GM12878 (cell line): ENCODE data around the gene XRN2. TPM values are rescaled to one million over a fixed set of nuclear protein-coding genes. Genes with fewer than 3 reads are reported as not detected.

Experiments used
- BRCA1 ChIP-seq: IDR thresholded peaks from 2 replicates; pipeline ENCODE4 v1.6.1; 2011; ENCODE audit warnings: low read depth, low read length, improper control_type of control experiment
- CHD1 ChIP-seq: IDR thresholded peaks from 2 replicates; pipeline ENCODE4 v1.6.1; 2012; ENCODE audit warnings: low read depth, low read length, improper control_type of control experiment
- FOXK2 ChIP-seq: fragments of 450-650 bp; IDR thresholded peaks from 2 replicates; pipeline ENCODE4 v1.6.1; 2017; ENCODE audit warnings: mild to moderate bottlenecking, moderate library complexity
- IKZF2 ChIP-seq, 2 experiments: fragments of 450-650 bp; IDR thresholded peaks; 2 replicates each; pipeline ENCODE4 v1.6.1; 2017; ENCODE audit warnings: mild to moderate bottlenecking in 2 of 2, moderate library complexity in 2 of 2
- LARP7 ChIP-seq: fragments of 450-650 bp; IDR thresholded peaks from 2 replicates; pipeline ENCODE4 v1.6.1; 2017; ENCODE audit warnings: mild to moderate bottlenecking
- MYB ChIP-seq: fragments of 150-350 bp; IDR thresholded peaks from 2 replicates; pipeline ENCODE4 v1.6.1; 2014; ENCODE audit warnings: mild to moderate bottlenecking, low read depth, low read length, borderline replicate concordance
- MYC ChIP-seq: IDR thresholded peaks from 2 replicates; pipeline ENCODE4 v1.6.1; 2011; ENCODE audit warnings: mild to moderate bottlenecking, low read length, moderate library complexity, inconsistent platforms; ENCODE audit not compliant: insufficient read depth, insufficient replicate concordance, insufficient read length, severe bottlenecking
- NBN ChIP-seq: fragments of 450-650 bp; IDR thresholded peaks from 2 replicates; pipeline ENCODE4 v1.6.1; 2016
- NFIC ChIP-seq: IDR thresholded peaks from 2 replicates; pipeline ENCODE4 v1.6.1; 2012; ENCODE audit warnings: low read depth, mild to moderate bottlenecking, inconsistent platforms, low read length, moderate library complexity
- PAX8 ChIP-seq: fragments of 450-650 bp; IDR thresholded peaks from 2 replicates; pipeline ENCODE4 v1.6.1; 2017; ENCODE audit warnings: mild to moderate bottlenecking, moderate library complexity
- PML ChIP-seq: IDR thresholded peaks from 2 replicates; pipeline ENCODE4 v1.6.1; 2012; ENCODE audit warnings: low read length, inconsistent platforms
- SIN3A ChIP-seq: IDR thresholded peaks from 2 replicates; pipeline ENCODE4 v1.6.1; 2012; ENCODE audit warnings: low read depth, low read length, improper control_type of control experiment
- SMAD1 ChIP-seq: fragments of 450-650 bp; IDR thresholded peaks from 2 replicates; pipeline ENCODE4 v1.6.1; 2018; ENCODE audit warnings: mild to moderate bottlenecking, low read depth; ENCODE audit not compliant: partially characterized antibody
- SMAD5 ChIP-seq: IDR thresholded peaks from 2 replicates; pipeline ENCODE4 v1.6.1; 2016; ENCODE audit warnings: antibody characterized with exemption, low read depth
- SP1 ChIP-seq: IDR thresholded peaks from one replicate; pipeline ENCODE4 v1.6.1; 2011; ENCODE audit warnings: low read depth, low read length
- SREBF1 ChIP-seq: IDR thresholded peaks from 2 replicates; pipeline ENCODE4 v1.6.1; 2012; ENCODE audit warnings: mild to moderate bottlenecking, low read length
- ZSCAN29 ChIP-seq: fragments of 450-650 bp; IDR thresholded peaks from 2 replicates; pipeline ENCODE4 v1.6.1; 2017; ENCODE audit warnings: mild to moderate bottlenecking, moderate library complexity
- polyA plus RNA-seq, 11 experiments: library from polyadenylated mRNA; depleted of rRNA in 4 of 11; unstranded in 6 of 11; stranded (reverse) in 5 of 11; fragments of >200 nt; fragmentation: Nextera tagmentation in 4 of 11; fragmentation: Illumina TruSeq in 1 of 11; extraction: Ambion mirVana in 4 of 11; extraction: Trizol in 1 of 11; gene quantifications; 1 replicate in 1 of 11; 2 replicates in 10 of 11; pipeline versions ENCODE4 v1.2.1 to v1.2.3, GENCODE V29; 2011 to 2016; ENCODE audit warnings: inconsistent platforms in 2 of 11, missing spikeins in 2 of 11, low read depth in 1 of 11
- total RNA-seq, 4 experiments: library from RNA; depleted of rRNA in 3 of 4; stranded (reverse); fragments of >200 nt in 3 of 4; fragmentation: Illumina TruSeq in 1 of 4; extraction: Trizol in 1 of 4; gene quantifications; 2 replicates each; pipeline versions ENCODE4 v1.2.1 to v1.2.3, GENCODE V29; 2013 to 2021
- TF ChIP-seq, protein P1 (sequence below): fragments of 450-650 bp; IDR thresholded peaks from 2 replicates; pipeline ENCODE4 v1.6.1; 2016; ENCODE audit warnings: mild to moderate bottlenecking
- TF ChIP-seq, protein P2 (sequence below): IDR thresholded peaks from 2 replicates; pipeline ENCODE4 v1.6.1; 2011; ENCODE audit warnings: borderline replicate concordance, low read depth, mild to moderate bottlenecking, moderate library complexity, mixed read lengths, low read length; ENCODE audit not compliant: insufficient read depth; ENCODE audit errors: extremely low read length
- TF ChIP-seq, protein P3 (sequence below): IDR thresholded peaks from 2 replicates; pipeline ENCODE4 v1.6.1; 2012; ENCODE audit warnings: improper control_type of control experiment, low read depth, low read length; ENCODE audit not compliant: insufficient replicate concordance
- TF ChIP-seq, protein P4 (sequence below): fragments of 150-350 bp; IDR thresholded peaks from 2 replicates; pipeline ENCODE4 v1.6.1; 2014; ENCODE audit warnings: mild to moderate bottlenecking, low read depth, low read length

Gene XRN2
- total and polyA plus RNA-seq, 10 of the 15 experiments (the other 5 are each of a cell fraction or from before 2014, with no cell fraction given) = 59.7 to 97.8 (median 75.6) TPM

DNA sequence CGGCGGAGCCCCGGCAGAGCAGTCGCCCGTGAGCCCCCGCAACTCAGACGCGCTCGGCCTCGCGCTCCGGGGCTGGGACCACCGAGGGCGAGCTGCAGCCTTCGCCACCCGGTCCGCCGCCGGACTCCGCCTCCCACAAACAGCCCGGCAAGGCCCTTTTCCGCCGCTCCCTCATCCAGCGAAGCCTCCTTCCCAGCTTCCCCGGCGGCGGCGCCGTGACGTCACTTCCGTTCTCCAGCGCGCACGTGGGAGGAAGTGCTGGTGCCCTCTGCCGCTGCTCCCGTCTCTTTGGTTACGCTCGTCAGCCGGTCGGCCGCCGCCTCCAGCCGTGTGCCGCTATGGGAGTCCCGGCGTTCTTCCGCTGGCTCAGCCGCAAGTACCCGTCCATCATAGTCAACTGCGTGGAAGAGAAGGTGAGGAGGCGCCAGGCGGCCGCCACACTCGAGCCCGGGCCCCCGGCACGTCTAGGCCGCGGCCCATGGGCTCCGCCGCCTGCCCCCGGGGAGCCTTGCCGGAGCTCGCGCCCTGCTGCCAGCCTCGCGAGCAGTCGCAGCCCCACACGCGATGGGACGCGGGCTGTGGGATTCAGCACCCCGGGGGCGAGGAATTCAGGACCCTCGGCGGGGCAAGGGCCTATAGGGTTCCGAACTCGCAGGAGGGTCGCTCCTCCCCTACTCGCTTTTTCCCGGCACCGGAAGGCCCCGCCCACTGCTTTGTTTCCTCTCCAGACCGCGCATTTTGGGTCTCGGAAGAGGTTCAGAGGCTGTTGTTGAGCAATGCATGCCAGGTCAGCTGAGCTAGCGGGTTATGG lies at the start of gene XRN2 (continued):
- TF ChIP-seq, protein P1, sequence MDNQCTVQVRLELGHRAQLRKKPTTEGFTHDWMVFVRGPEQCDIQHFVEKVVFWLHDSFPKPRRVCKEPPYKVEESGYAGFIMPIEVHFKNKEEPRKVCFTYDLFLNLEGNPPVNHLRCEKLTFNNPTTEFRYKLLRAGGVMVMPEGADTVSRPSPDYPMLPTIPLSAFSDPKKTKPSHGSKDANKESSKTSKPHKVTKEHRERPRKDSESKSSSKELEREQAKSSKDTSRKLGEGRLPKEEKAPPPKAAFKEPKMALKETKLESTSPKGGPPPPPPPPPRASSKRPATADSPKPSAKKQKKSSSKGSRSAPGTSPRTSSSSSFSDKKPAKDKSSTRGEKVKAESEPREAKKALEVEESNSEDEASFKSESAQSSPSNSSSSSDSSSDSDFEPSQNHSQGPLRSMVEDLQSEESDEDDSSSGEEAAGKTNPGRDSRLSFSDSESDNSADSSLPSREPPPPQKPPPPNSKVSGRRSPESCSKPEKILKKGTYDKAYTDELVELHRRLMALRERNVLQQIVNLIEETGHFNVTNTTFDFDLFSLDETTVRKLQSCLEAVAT = 0 out of 2 replicates have a peak, but pooled peaks have one; percentile 9
- TF ChIP-seq LARP7 (peak; percentile 90), NFIC (no peak), BRCA1 (no peak), MYC (peak; percentile 17), SMAD1 (no peak), MYB (no peak), FOXK2 (peak; percentile 28), SREBF1 (no peak), SP1 (no peak), SMAD5 (peak; percentile 85; the same call in 1 of the 2 replicates), SIN3A (peak; percentile 95), CHD1 (no peak), PAX8 (no peak), PML (peak; percentile 75; the same call in 1 of the 2 replicates), ZSCAN29 (no peak), IKZF2 (IDR thresholded peaks at IDR 0.05) (peak in 1 of 2 experiments; percentile 44; a peak in 2 of 4 replicates), NBN (peak; percentile 99)
- TF ChIP-seq, protein P2, sequence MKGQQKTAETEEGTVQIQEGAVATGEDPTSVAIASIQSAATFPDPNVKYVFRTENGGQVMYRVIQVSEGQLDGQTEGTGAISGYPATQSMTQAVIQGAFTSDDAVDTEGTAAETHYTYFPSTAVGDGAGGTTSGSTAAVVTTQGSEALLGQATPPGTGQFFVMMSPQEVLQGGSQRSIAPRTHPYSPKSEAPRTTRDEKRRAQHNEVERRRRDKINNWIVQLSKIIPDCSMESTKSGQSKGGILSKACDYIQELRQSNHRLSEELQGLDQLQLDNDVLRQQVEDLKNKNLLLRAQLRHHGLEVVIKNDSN = peak; percentile 91
- TF ChIP-seq, protein P3, sequence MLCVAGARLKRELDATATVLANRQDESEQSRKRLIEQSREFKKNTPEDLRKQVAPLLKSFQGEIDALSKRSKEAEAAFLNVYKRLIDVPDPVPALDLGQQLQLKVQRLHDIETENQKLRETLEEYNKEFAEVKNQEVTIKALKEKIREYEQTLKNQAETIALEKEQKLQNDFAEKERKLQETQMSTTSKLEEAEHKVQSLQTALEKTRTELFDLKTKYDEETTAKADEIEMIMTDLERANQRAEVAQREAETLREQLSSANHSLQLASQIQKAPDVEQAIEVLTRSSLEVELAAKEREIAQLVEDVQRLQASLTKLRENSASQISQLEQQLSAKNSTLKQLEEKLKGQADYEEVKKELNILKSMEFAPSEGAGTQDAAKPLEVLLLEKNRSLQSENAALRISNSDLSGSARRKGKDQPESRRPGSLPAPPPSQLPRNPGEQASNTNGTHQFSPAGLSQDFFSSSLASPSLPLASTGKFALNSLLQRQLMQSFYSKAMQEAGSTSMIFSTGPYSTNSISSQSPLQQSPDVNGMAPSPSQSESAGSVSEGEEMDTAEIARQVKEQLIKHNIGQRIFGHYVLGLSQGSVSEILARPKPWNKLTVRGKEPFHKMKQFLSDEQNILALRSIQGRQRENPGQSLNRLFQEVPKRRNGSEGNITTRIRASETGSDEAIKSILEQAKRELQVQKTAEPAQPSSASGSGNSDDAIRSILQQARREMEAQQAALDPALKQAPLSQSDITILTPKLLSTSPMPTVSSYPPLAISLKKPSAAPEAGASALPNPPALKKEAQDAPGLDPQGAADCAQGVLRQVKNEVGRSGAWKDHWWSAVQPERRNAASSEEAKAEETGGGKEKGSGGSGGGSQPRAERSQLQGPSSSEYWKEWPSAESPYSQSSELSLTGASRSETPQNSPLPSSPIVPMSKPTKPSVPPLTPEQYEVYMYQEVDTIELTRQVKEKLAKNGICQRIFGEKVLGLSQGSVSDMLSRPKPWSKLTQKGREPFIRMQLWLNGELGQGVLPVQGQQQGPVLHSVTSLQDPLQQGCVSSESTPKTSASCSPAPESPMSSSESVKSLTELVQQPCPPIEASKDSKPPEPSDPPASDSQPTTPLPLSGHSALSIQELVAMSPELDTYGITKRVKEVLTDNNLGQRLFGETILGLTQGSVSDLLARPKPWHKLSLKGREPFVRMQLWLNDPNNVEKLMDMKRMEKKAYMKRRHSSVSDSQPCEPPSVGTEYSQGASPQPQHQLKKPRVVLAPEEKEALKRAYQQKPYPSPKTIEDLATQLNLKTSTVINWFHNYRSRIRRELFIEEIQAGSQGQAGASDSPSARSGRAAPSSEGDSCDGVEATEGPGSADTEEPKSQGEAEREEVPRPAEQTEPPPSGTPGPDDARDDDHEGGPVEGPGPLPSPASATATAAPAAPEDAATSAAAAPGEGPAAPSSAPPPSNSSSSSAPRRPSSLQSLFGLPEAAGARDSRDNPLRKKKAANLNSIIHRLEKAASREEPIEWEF = no peak
- TF ChIP-seq, protein P4, sequence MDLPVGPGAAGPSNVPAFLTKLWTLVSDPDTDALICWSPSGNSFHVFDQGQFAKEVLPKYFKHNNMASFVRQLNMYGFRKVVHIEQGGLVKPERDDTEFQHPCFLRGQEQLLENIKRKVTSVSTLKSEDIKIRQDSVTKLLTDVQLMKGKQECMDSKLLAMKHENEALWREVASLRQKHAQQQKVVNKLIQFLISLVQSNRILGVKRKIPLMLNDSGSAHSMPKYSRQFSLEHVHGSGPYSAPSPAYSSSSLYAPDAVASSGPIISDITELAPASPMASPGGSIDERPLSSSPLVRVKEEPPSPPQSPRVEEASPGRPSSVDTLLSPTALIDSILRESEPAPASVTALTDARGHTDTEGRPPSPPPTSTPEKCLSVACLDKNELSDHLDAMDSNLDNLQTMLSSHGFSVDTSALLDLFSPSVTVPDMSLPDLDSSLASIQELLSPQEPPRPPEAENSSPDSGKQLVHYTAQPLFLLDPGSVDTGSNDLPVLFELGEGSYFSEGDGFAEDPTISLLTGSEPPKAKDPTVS = no peak
